ENCODE measurements around the gene DHRS1. TPM values are rescaled to one million over a fixed set of nuclear protein-coding genes. Genes with fewer than 3 reads are reported as not detected.

Gene DHRS1
- total and polyA plus RNA-seq, 7 donors = 13.9 to 56.6 (median 34.6) TPM

DNA sequence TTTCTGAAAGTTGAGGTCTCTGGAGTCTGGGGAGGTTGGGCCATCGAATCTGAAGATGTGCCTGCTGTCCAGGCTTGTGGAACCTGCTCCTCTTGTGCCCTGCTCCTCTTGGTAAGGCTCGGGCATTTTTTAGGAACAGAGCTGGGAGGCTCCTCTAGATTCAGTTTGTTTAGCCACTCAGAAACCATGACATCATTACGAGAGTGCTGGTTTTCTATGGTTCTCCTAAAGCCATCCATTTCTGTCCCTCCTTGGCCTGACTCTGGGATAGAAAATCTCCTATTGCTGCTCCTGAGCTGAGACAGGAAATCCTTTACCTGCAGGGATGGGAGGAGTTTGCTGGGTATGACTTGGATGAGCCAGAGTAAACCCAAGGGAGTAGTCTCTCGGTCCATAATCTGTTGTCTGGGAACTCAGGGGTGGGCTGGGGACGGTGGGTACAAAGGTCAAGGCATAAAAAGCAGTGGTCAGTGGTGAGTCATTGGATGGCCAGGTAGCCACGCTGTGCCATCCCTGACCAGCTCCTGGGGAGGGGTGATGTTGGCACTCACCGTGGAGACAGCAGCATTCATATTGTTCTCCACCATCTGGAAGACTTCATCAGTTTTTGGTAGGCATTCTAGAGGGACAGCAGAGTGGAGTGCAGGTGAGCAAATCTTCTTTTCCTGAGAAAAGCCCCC, 37.7 kb upstream of the DHRS1 start:
- intact Hi-C loops (cut with DNase I) = loop anchor here (10.0 kb wide), 1 partner anchor 338 kb away; no protein-coding TSS in a partner anchor
- TF ChIP-seq POLR2A (IDR thresholded peaks at IDR 0.05) (no peak), EP300 (IDR thresholded peaks at IDR 0.05) (no peak), POLR2AphosphoS5 (IDR thresholded peaks at IDR 0.05) (no peak)
- TF ChIP-seq, protein P1, sequence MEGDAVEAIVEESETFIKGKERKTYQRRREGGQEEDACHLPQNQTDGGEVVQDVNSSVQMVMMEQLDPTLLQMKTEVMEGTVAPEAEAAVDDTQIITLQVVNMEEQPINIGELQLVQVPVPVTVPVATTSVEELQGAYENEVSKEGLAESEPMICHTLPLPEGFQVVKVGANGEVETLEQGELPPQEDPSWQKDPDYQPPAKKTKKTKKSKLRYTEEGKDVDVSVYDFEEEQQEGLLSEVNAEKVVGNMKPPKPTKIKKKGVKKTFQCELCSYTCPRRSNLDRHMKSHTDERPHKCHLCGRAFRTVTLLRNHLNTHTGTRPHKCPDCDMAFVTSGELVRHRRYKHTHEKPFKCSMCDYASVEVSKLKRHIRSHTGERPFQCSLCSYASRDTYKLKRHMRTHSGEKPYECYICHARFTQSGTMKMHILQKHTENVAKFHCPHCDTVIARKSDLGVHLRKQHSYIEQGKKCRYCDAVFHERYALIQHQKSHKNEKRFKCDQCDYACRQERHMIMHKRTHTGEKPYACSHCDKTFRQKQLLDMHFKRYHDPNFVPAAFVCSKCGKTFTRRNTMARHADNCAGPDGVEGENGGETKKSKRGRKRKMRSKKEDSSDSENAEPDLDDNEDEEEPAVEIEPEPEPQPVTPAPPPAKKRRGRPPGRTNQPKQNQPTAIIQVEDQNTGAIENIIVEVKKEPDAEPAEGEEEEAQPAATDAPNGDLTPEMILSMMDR (IDR thresholded peaks at IDR 0.05) = no peak
- Histone ChIP-seq H3K9me3 (no peaks in the 10 kb centered on the region), H3K27me3 (peaks cover 8 to 64% (median 55%) of the 10 kb centered on the region in 3 donors), H3K36me3 (no peaks in the 10 kb centered on the region), H3K27ac (no peak overlapping the region), H3K4me3 (no peak overlapping the region), H3K4me1 (peaks cover 0 to 32% (median 27%) of the 10 kb centered on the region in 4 donors)
- 82 to 91% methylated on average over 7 of the region's 7 CpGs for WGBS, 2 donors
- no peak for DNase-seq

DNA sequence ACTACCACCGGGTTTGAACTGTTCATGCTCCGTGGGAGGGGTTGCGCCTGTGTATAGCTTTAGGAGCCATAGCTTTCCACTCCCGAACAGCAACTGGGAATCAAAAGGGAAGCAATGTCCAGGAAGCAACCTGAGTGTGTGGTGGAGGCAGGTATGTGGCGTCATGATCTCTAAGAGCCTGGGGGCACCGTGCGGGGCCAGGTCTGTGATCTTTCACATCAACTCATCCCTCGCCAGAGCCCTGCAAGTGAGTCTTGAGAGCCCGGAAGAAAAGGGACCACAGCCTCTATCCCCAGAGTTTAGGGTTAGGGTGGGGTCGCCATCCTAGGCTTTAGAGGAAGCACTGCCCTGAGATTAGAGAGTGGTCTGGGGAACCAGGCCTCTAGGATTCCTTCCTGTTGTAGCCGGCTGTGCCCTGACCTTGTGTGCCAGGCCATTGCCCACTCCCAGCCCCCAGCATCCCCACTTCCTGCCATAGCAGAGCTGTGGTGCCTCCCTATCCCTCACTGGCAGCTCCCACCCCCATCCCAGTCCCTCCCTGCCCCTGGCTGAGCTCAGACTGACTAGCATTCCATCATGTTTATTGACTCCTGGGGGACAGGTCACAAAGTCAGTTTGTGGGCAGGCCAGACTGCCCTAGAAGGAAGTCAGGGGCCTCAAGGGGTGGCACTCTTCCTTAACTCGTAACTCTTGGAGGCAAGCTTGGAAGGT, 36.0 kb upstream of the DHRS1 start:
- Histone ChIP-seq H3K4me3 (peak overlapping the region in 1 of 4 donors; percentile 39), H3K27me3 (peaks cover 8 to 71% (median 56%) of the 10 kb centered on the region in 3 donors), H3K4me1 (peaks cover 0 to 40% (median 31%) of the 10 kb centered on the region in 4 donors), H3K36me3 (no peaks in the 10 kb centered on the region), H3K27ac (peak overlapping the region; percentile 14 to 70 (median 50)), H3K9me3 (no peaks in the 10 kb centered on the region)
- WGBS, 2 donors = 80 to 86% methylated on average over 12 of the region's 12 CpGs
- no peak for DNase-seq
- intact Hi-C loops (cut with DNase I) = loop anchor here (10.0 kb wide), 1 partner anchor 339 kb away; no protein-coding TSS in a partner anchor
- no peak for TF ChIP-seq EP300 (IDR thresholded peaks at IDR 0.05)
- peak in 1 of 4 donors; percentile 31 for TF ChIP-seq POLR2AphosphoS5 (IDR thresholded peaks at IDR 0.05)
- TF ChIP-seq, protein P1 (IDR thresholded peaks at IDR 0.05) = no peak
- TF ChIP-seq POLR2A (IDR thresholded peaks at IDR 0.05) = no peak

DNA sequence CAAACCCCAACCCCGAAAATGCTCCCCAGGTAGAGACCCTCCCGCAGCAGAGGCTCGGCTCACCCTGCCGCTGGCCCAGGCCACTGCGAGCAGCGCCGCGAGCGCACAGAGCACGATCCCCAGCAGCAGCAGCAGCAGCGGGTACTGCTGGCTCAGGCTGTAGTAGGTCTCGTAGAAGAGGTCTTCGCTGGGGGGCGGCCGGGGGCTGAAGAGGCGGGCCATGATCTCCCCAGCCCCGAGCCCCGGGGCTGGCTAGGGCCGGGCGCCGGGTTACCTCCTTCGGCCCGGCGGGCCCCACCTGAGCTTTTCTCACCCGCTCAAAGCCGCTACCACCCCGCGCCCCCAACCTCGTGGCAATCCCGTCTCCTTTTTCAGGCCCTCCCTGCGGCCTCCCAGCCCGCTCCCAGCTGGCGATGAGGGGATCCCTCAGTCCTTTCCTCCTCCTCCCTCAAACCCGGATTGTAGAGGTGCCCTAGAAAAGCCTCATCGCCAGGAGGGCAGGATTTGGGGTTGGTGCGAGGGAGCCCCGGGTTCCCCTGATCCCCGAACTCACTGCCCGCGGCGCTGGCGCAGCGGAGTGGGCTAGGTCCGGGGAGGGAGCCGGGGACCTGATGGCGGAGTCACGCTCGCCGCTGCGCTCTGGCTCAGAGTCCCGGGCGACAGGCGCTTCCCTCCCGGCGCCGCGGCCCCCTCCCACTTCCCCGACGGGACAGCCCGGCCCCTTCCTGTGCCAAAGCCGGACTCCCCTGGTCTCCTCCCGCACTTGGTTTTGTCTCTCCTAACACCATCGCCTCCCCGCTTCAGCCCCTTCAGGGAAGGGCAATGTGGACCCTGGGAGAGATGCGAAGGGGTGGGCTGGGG, 35.1 kb upstream of the DHRS1 start, which contains the start of gene ADCY4:
TSS of gene ADCY4 (minus strand) at position 641 of the 861 bp plus-strand sequence. CDS start at position 222, 419 bp downstream.
- TF ChIP-seq POLR2A (IDR thresholded peaks at IDR 0.05) (no peak), POLR2AphosphoS5 (IDR thresholded peaks at IDR 0.05) (peak in 2 of 4 donors; percentile 10 to 41)
- TF ChIP-seq, protein P1 (IDR thresholded peaks at IDR 0.05) = no peak
- Histone ChIP-seq H3K9me3 (no peaks in the 10 kb centered on the region), H3K27me3 (peaks cover 8 to 69% (median 56%) of the 10 kb centered on the region in 3 donors), H3K4me3 (peak within 1 kb of the TSS; percentile 16 to 39 (median 30)), H3K4me1 (peaks cover 0 to 40% (median 31%) of the 10 kb centered on the region in 4 donors), H3K27ac (peak within 1 kb of the TSS; percentile 15 to 70 (median 50)), H3K36me3 (no peaks in the 10 kb centered on the region)
- no peak for DNase-seq
- intact Hi-C loops (cut with DNase I) = loop anchor here (5.0 to 10.0 kb wide), 2 partner anchors 78 to 340 kb away; no protein-coding TSS in a partner anchor
- WGBS, 2 donors = 7 to 9% methylated on average over 65 of the region's 65 CpGs

DNA sequence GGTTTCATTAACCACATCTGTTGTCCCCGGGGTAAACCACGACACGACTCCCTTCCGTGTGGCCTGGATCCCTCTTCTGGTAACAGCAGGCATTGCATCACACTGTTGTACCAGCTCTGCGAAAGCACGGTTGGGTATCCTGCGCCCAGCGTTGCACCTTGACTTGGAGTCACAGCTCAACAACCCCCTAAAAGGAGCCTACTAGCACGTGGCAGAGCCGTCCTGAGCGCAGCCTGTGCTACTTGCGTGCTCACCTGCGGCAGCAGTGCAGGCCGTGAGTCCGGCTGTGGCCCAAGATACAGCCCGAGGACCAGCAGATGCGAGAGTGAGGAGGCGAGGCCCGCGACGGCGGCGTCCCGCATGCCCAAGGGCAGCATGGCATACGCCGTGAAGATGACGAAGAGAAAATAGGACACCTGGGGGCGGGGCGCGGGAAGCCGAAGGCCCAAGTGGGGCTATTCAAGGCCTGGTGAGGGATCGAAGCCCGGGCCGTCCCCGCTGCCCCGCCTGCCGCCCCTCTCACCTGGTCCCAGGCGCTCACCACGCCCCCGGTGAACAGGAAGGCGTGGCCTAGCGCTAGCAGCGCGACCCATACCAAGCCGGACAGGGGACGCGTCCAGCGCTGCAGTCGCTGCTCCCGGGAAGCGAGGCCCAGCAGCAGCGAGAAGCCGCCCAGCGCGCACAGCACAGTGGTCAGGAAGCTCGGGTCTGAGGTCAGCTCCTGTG, 32.9 kb upstream of the DHRS1 start:
- Histone ChIP-seq H3K4me3 (peak overlapping the region in 3 of 4 donors; percentile 9 to 19 (median 16)), H3K36me3 (no peaks in the 10 kb centered on the region), H3K27me3 (peaks cover 8 to 52% (median 49%) of the 10 kb centered on the region in 3 donors), H3K4me1 (peaks cover 0 to 36% (median 31%) of the 10 kb centered on the region in 4 donors), H3K27ac (no peak overlapping the region), H3K9me3 (no peaks in the 10 kb centered on the region)
- intact Hi-C loops (cut with DNase I) = loop anchor here (1.0 to 10.0 kb wide), 3 partner anchors 80 to 342 kb away; no protein-coding TSS in a partner anchor
- TF ChIP-seq EP300 (IDR thresholded peaks at IDR 0.05) (no peak), POLR2A (IDR thresholded peaks at IDR 0.05) (no peak), POLR2AphosphoS5 (IDR thresholded peaks at IDR 0.05) (no peak)
- TF ChIP-seq, protein P1 (IDR thresholded peaks at IDR 0.05) = peak; percentile 66 to 70 (median 68)
- peak; percentile 81 for DNase-seq
- WGBS, 2 donors = 3 to 10% methylated on average over 56 of the region's 56 CpGs

Measured in sigmoid colon (tissue), 7 donors.